HG02759 (cell line): Measurements from ENCODE around the gene HOXA5.

ENCODE experiments used
- ATAC-seq: cut with Tn5 transposase; IDR thresholded peaks from one replicate; pipeline ENCODE4 v1.9.1; 2021; ENCODE audit warnings: mild to moderate bottlenecking, moderate library complexity; ENCODE audit not compliant: unreplicated experiment

The HOXA5 gene

DNA sequence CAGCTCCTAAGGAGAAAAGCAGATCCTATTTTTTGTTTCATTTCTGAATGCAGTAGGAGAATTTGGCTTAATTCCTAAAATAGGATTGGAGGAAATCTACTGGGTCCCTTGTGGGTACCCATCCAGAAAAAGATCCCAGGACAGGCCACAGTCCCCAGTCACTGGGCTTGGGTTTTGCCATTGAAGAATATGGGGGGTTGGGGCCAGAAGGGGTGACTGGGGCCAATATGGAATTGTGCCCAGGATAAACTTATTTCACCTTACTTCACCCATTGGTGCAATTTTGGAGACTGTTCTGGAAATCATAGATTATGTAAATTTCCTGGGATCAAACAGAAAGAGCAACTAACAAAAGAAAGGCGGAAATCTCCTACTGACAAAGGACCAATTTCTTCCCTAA is 5.0 kb downstream of the HOXA5 start:
- no peak for ATAC-seq

DNA sequence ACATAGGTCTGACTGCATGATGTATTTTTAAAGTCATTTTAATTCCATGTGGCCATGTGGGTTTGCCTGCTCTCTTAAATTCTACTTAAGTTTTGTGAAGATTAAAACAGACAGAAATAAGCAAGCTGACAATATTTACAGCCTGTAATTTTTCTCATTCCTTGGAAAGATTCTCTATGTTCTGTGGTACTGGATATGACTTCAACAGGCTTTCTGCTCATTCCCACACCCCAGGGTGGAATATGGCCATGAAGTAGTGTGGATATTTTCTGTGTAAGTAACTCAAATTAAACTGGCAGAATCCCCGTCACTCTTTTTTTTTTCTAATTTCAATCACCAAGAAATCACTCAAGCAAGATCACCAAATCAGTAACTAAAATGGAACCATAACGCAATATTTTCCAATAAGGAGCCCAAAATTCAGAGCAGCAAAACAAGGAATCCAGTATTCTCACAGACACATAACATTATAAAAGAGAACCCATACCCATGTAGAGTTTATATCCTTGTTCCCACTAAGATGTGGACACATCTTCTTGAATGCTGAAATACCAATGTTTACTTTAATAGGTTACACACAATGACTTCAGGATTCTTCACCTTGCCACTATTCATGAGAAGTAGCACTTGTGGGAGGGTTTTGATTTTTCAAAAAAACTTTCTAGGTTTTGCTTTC is 5.7 kb downstream of the HOXA5 start:
- ATAC-seq = no peak

- no peak for ATAC-seq
Observed at GRCh38 chr7:27134392-27134791, 9.1 kb downstream of the HOXA5 start.

DNA sequence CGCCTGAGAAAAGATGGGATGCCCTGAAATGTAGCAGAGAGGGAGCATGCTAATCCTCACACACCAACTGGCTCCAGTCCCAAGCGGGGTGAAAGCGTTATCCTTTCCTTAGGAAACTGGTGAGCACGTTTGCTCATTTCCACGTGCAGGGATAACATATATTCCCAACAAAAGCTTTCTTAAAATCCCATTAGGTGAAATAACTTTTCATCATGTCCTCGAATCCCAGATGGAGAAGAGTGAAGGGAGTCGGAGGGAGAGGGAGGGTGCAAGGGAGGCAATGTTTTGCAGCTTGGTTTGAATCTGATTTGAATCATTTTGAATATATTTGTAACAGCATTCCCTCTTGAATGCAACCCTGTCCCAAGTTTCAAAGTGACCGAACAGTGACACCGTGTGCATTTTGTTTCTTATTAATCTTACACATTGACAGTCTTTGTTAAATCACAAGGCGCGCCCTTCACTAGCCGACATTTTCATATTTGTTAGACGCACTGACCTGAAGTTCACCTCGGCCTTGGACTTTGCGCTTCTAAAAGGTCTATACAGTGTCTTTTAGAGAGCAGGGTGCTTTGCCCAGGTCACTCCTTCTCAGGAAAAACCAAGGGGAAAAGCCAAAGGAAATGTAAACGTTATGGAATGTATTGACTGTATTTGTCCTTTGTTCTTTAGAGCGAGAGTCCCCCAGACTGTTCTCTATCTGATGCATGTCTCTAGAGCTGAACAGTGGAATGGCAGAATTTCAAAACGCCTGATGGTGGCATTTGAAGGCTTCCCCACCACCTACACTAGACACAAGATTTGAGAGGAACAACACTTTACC is 9.9 kb downstream of the HOXA5 start:
- no peak for ATAC-seq

- ATAC-seq = no peak
Observed at GRCh38 chr7:27132978-27133377, 10.5 kb downstream of the HOXA5 start.

GRCh38 chr7:27132214-27132613 is 11.3 kb downstream of the HOXA5 start:
- ATAC-seq = no peak

DNA sequence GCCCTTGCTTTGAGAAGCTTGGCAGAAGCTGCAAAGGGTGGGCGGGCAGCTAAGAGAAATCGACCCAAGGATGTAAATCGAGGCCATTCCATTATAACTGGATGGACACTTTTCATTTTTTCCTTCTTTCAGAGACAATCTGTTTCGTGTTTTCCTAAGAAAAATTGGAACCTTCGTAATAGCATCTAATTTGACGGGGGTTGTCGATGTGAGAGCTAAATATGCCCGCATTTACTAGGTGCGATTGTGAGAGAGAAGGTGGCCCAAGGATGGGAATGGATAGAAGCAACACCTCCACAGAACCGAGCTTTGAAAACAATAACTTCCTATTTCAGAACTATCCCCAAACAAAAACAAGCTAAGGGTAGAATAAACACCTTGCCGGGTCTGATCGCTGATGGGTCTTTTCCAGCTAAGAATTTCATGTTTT is 12.1 kb downstream of the HOXA5 start:
- no peak for ATAC-seq

DNA sequence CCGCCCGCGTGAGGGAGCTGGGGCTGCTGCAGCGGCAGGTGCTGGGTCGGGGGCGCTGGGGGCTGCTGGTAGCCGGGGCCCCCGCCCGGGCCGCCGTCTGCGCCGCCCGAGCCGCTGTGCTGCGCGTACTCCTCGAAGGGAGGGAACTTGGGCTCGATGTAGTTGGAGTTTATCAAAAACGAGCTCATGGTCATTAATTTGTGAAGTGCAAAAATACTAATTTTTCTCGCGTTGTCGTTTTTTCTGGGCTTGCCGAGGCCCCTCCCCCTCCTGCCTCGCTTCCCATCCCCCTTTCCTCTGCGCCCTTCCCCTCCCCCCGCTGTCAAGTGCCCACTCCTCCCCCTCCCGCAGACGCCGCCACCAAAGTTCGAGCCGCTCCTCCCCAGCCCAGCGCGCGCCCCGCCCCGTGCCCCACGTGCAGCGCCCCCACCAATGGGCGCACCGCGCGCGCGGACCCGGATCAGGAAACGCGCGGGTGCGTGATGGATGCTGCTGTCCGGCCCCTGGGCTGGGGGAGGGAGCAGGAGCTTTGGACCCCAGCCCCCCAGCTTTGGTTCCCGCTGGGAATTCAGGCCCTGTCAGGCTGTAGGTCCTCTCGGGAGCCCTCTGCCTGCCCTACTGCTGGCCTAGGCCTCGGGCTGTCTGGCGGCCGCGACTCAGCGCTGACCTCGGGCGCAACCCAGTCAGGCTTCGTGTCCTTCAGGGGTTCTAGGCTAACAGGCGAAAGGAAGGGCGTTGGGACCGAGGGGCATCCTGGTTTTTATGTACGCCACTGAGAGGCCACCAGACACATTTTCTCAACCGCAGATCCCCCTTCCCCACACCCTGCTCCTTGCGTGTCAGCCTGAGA is 12.7 kb downstream of the HOXA5 start, which contains the start of gene HOXA4:
Gene HOXA4, minus strand, starts transcription at position 218 of the 850 bp plus-strand sequence. Its CDS starts 24 bp downstream, at position 194.
- peak; percentile 59 for ATAC-seq

- ATAC-seq = no peak
Observed at GRCh38 chr7:27129729-27130539, 13.5 kb downstream of the HOXA5 start.

DNA sequence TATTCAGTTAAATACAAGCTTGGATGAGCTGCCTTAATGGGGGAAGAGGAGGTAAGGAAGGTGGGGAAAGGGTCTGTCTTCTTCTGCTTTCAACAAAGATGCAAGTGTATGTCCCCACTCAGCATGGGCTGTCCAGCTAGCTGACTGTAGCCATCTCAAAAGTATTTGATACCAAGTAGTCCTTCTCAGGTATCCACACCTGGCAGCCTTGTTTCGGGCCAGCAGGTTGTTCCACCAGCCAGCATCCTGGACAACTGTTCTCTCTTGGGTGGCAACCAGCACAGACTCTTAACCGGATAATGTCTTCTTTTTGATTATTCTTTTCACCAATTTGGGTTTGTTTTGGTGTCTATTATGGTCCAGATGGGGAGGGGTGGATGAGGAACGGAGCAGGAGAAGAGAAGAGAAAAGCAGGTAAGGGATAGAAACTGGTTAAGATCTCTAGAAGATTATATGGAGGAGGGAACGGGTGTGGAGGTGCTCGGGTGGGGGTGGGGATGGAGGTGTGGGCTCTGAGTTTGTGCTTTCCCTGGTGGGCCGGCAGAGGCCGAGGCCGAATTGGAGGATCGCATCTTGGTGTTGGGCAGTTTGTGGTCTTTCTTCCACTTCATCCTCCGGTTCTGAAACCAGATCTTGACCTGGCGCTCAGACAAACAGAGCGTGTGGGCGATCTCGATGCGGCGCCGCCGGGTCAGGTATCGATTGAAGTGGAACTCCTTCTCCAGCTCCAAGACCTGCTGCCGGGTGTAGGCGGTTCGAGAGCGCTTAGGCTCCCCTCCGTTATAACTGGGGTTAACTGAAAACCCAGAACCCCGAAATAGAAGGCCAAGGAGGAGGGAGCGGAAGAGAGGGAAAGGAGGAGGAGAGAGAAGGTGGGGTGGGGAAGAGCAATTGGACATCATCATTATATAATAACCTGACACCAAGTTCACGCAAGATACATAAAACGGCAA is 14.4 kb downstream of the HOXA5 start:
- ATAC-seq = no peak

DNA sequence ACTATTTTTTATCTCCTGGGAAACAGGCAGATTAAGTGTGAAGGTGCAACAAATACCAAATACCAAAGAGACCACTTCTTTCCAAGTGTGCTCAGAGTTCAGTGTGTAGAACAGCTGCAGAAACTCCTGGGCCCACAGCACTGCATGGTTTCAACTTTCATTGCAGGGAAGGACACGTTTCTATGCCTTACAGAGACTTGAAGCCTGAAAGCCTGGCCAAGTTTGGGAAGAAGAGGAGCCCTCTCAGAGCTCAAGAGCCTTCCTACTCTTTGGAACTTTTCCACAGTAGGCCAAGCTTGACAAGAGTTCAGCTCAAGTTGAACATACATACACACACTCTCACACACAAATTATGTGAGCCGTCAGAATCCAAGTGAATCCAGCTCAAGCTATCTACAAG is 15.4 kb downstream of the HOXA5 start:
- ATAC-seq = no peak

GRCh38 chr7:27126596-27127327 is 16.7 kb downstream of the HOXA5 start:
- no peak for ATAC-seq

- no peak for ATAC-seq
Observed at GRCh38 chr7:27125986-27126394, 17.5 kb downstream of the HOXA5 start.

GRCh38 chr7:27124902-27125689 is 18.4 kb downstream of the HOXA5 start:
- no peak for ATAC-seq

DNA sequence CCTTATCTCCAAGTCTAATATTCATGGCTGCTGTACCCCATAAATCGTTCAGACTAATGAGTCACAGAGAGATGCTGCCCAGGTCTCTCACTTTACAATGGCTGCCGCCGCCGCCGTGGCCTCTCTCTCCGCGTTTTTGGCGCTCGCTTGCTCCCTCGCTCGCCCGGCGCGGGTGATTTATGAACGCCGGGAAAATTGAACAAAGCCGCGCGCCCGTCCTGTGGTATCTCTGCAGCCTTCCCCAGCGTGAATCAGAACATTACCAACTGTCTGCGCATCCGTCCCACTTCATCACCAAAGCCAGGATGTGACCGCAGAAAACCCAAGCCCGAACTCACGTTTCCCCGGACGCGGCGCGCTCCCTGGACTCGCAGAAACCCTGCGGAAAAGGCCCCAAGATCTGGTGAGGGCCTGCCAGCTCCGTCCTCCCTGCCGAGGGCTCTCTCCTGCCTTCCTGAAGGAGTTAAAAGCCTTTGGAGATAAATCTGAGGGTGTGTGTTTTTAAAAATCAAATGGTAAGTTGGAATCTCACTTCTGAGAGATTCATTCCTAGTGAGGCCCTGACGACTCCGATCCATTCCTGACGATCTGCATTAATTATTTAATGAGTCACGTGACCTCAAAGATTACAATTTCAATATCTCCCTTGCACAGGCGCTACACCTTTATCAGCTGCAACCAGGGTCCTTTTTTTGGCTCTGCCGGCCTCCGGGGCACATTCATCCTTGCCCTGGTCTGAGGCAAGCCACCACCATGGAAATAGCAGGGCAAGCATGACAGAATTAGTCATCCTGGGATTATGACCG is 19.2 kb downstream of the HOXA5 start:
- ATAC-seq = no peak

GRCh38 chr7:27123477-27124053 is 19.9 kb downstream of the HOXA5 start:
- no peak for ATAC-seq

- ATAC-seq = no peak
Observed at GRCh38 chr7:27123007-27123476, 20.4 kb downstream of the HOXA5 start.
